Keratinocyte (primary cell): ENCODE results near the gene MYLIP. TPM values are rescaled to one million over a fixed set of nuclear protein-coding genes. Genes with fewer than 3 reads are reported as not detected.

Experiments used
- DNase-seq: peaks from one replicate; pipeline ENCODE4 v3.0.0-alpha.2; 2011; ENCODE audit warnings: low read depth, missing footprints, low spot score
- FAIRE-seq: peaks from 2 replicates; lab custom pipeline; 2011; peaks lifted over from hg19 to GRCh38; lab: Jason Lieb, UNC
- H2AFZ ChIP-seq: 2 replicates; pipeline ENCODE4 v1.6.0; 2012; ENCODE audit warnings: low read length, control low read depth, inconsistent platforms; ENCODE audit not compliant: control insufficient read depth
- H3K27ac ChIP-seq: 2 replicates; pipeline ENCODE4 v1.5.1; 2011; ENCODE audit warnings: low read length; ENCODE audit not compliant: control insufficient read depth, insufficient read depth
- H3K27me3 ChIP-seq: 3 replicates; pipeline ENCODE4 v1.6.0; 2011; ENCODE audit warnings: low read length; ENCODE audit not compliant: control insufficient read depth, insufficient read depth; ENCODE audit errors: extremely low read depth
- H3K36me3 ChIP-seq, 2 experiments: 2 replicates in 1 of 2; 3 replicates in 1 of 2; pipeline ENCODE4 v1.5.1; 2011; ENCODE audit warnings: low read length in 2 of 2, mild to moderate bottlenecking in 1 of 2; ENCODE audit not compliant: control insufficient read depth in 2 of 2, insufficient read depth in 2 of 2; ENCODE audit errors: extremely low read depth in 1 of 2
- H3K4me1 ChIP-seq: 3 replicates; pipeline ENCODE4 v1.5.1; 2011; ENCODE audit warnings: low read length; ENCODE audit not compliant: control insufficient read depth, insufficient read depth; ENCODE audit errors: extremely low read depth
- H3K4me2 ChIP-seq: 3 replicates; pipeline ENCODE4 v1.6.0; 2011; ENCODE audit warnings: low read depth, low read length; ENCODE audit not compliant: control insufficient read depth, insufficient read depth; ENCODE audit errors: extremely low read depth
- H3K4me3 ChIP-seq, 3 experiments: fragments of 200-600 bp in 1 of 3; sonication (generic) in 1 of 3; 2 replicates in 2 of 3; 3 replicates in 1 of 3; pipeline ENCODE4 v1.5.1; 2011 to 2016; ENCODE audit warnings: low read length in 3 of 3, mild to moderate bottlenecking in 3 of 3, control low read depth in 2 of 3, inconsistent platforms in 1 of 3, low read depth in 1 of 3, mixed read lengths in 1 of 3, mixed run types in 1 of 3, moderate library complexity in 1 of 3; ENCODE audit not compliant: control insufficient read depth in 2 of 3, insufficient read depth in 2 of 3; ENCODE audit errors: extremely low read depth in 1 of 3
- H3K79me2 ChIP-seq: 2 replicates; pipeline ENCODE4 v1.6.0; 2012; ENCODE audit warnings: low read length; ENCODE audit not compliant: control insufficient read depth, insufficient read depth
- H3K9ac ChIP-seq: 3 replicates; pipeline ENCODE4 v1.6.0; 2011; ENCODE audit warnings: low read length; ENCODE audit not compliant: control insufficient read depth, insufficient read depth; ENCODE audit errors: extremely low read depth
- H3K9me1 ChIP-seq: 3 replicates; pipeline ENCODE4 v1.6.0; 2011; ENCODE audit warnings: low read length; ENCODE audit not compliant: control insufficient read depth, insufficient read depth; ENCODE audit errors: extremely low read depth
- H3K9me3 ChIP-seq: 2 replicates; pipeline ENCODE4 v1.5.1; 2012; ENCODE audit warnings: low read depth, low read length; ENCODE audit not compliant: control insufficient read depth
- H4K20me1 ChIP-seq: 3 replicates; pipeline ENCODE4 v1.6.0; 2011; ENCODE audit warnings: low read length; ENCODE audit not compliant: control insufficient read depth, insufficient read depth; ENCODE audit errors: extremely low read depth
- CTCF ChIP-seq, 3 experiments: IDR thresholded peaks in 1 of 3; conservative IDR thresholded peaks in 1 of 3; optimal IDR thresholded peaks in 1 of 3; 2 replicates in 2 of 3; 3 replicates in 1 of 3; pipeline versions ENCODE3 to v1.5.1; 2011; ENCODE audit warnings: low read length in 3 of 3, mild to moderate bottlenecking in 3 of 3, moderate library complexity in 2 of 3, control low read depth in 1 of 3, inconsistent platforms in 1 of 3; ENCODE audit not compliant: insufficient read depth in 2 of 3; ENCODE audit errors: extremely low read depth in 1 of 3
- EZH2 ChIP-seq: IDR thresholded peaks from one replicate; pipeline ENCODE4 v1.6.1; 2012; ENCODE audit warnings: inconsistent platforms, mild to moderate bottlenecking, low read length, moderate library complexity
- dilution Hi-C: fragments of 300-500 bp; cut with MboI; formaldehyde crosslinking; loops from one replicate; pipeline ENCODE4 v1.7.0; 2020; ENCODE audit warnings: low sequenced_read_pairs; ENCODE audit not compliant: extremely low pct_ligation_motif_present
- polyA plus RNA-seq, 5 experiments: library from polyadenylated mRNA; depleted of rRNA in 3 of 5; stranded (reverse) in 3 of 5; stranded (forward) in 1 of 5; unstranded in 1 of 5; fragments of >200 nt; gene quantifications; 1 replicate in 1 of 5; 2 replicates in 3 of 5; 3 replicates in 1 of 5; pipeline versions ENCODE4 v1.2.1 to v1.2.3, GENCODE V29; 2011 to 2012; ENCODE audit warnings: missing spikeins in 2 of 5, low read depth in 1 of 5, low replicate concordance in 1 of 5

Gene MYLIP
- polyA plus RNA-seq, 1 donor (not counting 4 experiments of a cell fraction or from before 2014, with no cell fraction given), result 5.8 TPM

- FAIRE-seq (no peak), DNase-seq (no peak)
- Histone ChIP-seq H3K4me1 (no peaks in the 10 kb centered on the region), H3K27me3 (peaks cover 7% of the 10 kb centered on the region), H2AFZ (no peak overlapping the region), H3K9ac (no peak overlapping the region), H3K36me3 (no peaks in the 10 kb centered on the region), H4K20me1 (no peaks in the 10 kb centered on the region), H3K4me2 (no peak overlapping the region), H3K9me1 (no peaks in the 10 kb centered on the region), H3K9me3 (no peaks in the 10 kb centered on the region), H3K4me3 (no peak overlapping the region), H3K79me2 (no peaks in the 10 kb centered on the region), H3K27ac (no peak overlapping the region)
- no peak for TF ChIP-seq EZH2
- no peak for TF ChIP-seq CTCF (optimal IDR thresholded peaks at IDR 0.05 in 1 of 3, IDR thresholded peaks at IDR 0.05 in 1 of 3, conservative IDR thresholded peaks at IDR 0.05 in 1 of 3; ENCODE audit: extremely low read depth in 1 of 3, insufficient read depth in 2 of 3, low read length in 3 of 3)
- dilution Hi-C loops, result no loop called here
These were observed 38.0 kb upstream of the MYLIP start for GRCh38 chr6:16090920-16091319.

GRCh38 chr6:16092140-16092539 lies 36.7 kb upstream of the MYLIP start:
- dilution Hi-C loops, result no loop called here
- FAIRE-seq (no peak), DNase-seq (no peak)
- Histone ChIP-seq H3K9ac (no peak overlapping the region), H3K9me3 (no peaks in the 10 kb centered on the region), H3K9me1 (no peaks in the 10 kb centered on the region), H3K27ac (no peak overlapping the region), H3K79me2 (no peaks in the 10 kb centered on the region), H4K20me1 (no peaks in the 10 kb centered on the region), H3K27me3 (peaks cover 4% of the 10 kb centered on the region), H3K4me1 (no peaks in the 10 kb centered on the region), H3K36me3 (no peaks in the 10 kb centered on the region), H3K4me2 (no peak overlapping the region), H3K4me3 (no peak overlapping the region), H2AFZ (no peak overlapping the region)
- TF ChIP-seq CTCF (optimal IDR thresholded peaks at IDR 0.05 in 1 of 3, IDR thresholded peaks at IDR 0.05 in 1 of 3, conservative IDR thresholded peaks at IDR 0.05 in 1 of 3; ENCODE audit: extremely low read depth in 1 of 3, insufficient read depth in 2 of 3, low read length in 3 of 3) (no peak), EZH2 (no peak)
